ENCODE measurements around the gene NKAIN2.

NKAIN2 gene

GRCh38 chr6:124355146-124355545 lies 551.5 kb downstream of the NKAIN2 start:
- Histone ChIP-seq H3K9me3 (no peaks in the 10 kb centered on the region), H3K27ac (no peak overlapping the region), H3K4me1 (ENCODE audit: control insufficient read depth in 1 of 2, insufficient read depth in 1 of 2, low read depth in 1 of 2, low read length in 1 of 2) (no peaks in the 10 kb centered on the region), H3K4me3 (ENCODE audit: low read depth in 1 of 2, low read length in 1 of 2) (no peak overlapping the region), H3K27me3 (no peaks in the 10 kb centered on the region), H3K36me3 (no peaks in the 10 kb centered on the region)
- TF ChIP-seq CTCF (IDR thresholded peaks at IDR 0.05): no peak

- no peaks in the 10 kb centered on the region for H3K27me3 ChIP-seq
- no peaks in the 10 kb centered on the region for H3K4me1 ChIP-seq (ENCODE audit: control insufficient read depth in 1 of 2, insufficient read depth in 1 of 2, low read depth in 1 of 2, low read length in 1 of 2)
- no peak overlapping the region for H3K4me3 ChIP-seq (ENCODE audit: low read depth in 1 of 2, low read length in 1 of 2)
- H3K27ac ChIP-seq: no peak overlapping the region
- H3K9me3 ChIP-seq: no peaks in the 10 kb centered on the region
- H3K36me3 ChIP-seq: no peaks in the 10 kb centered on the region
- no peak for TF ChIP-seq CTCF (IDR thresholded peaks at IDR 0.05)
Observed at GRCh38 chr6:124356276-124356810, 552.7 kb downstream of the NKAIN2 start.

- no peak overlapping the region for H3K4me3 ChIP-seq (ENCODE audit: low read depth in 1 of 2, low read length in 1 of 2)
- TF ChIP-seq CTCF (IDR thresholded peaks at IDR 0.05): no peak
Observed at GRCh38 chr6:124356811-124357210, 553.1 kb downstream of the NKAIN2 start.

GRCh38 chr6:124368131-124368530 lies 564.5 kb downstream of the NKAIN2 start:
- H3K4me1 ChIP-seq (ENCODE audit: control insufficient read depth in 1 of 2, insufficient read depth in 1 of 2, low read depth in 1 of 2, low read length in 1 of 2): no peaks in the 10 kb centered on the region
- no peak overlapping the region for H3K27ac ChIP-seq
- no peaks in the 10 kb centered on the region for H3K27me3 ChIP-seq
- no peaks in the 10 kb centered on the region for H3K9me3 ChIP-seq
- TF ChIP-seq CTCF (IDR thresholded peaks at IDR 0.05): no peak
- no peaks in the 10 kb centered on the region for H3K36me3 ChIP-seq
- H3K4me3 ChIP-seq (ENCODE audit: low read depth in 1 of 2, low read length in 1 of 2): no peak overlapping the region

More at GRCh38 chr6:124356811-124357210, 553.1 kb downstream of the NKAIN2 start:
- no peaks in the 10 kb centered on the region for H3K9me3 ChIP-seq
- H3K36me3 ChIP-seq: no peaks in the 10 kb centered on the region
- H3K27me3 ChIP-seq: no peaks in the 10 kb centered on the region
- no peaks in the 10 kb centered on the region for H3K4me1 ChIP-seq (ENCODE audit: control insufficient read depth in 1 of 2, insufficient read depth in 1 of 2, low read depth in 1 of 2, low read length in 1 of 2)
- H3K27ac ChIP-seq: no peak overlapping the region

- Histone ChIP-seq H3K27ac (no peak overlapping the region), H3K4me3 (ENCODE audit: low read depth in 1 of 2, low read length in 1 of 2) (no peak overlapping the region), H3K27me3 (no peaks in the 10 kb centered on the region), H3K4me1 (ENCODE audit: control insufficient read depth in 1 of 2, insufficient read depth in 1 of 2, low read depth in 1 of 2, low read length in 1 of 2) (no peaks in the 10 kb centered on the region), H3K9me3 (no peaks in the 10 kb centered on the region), H3K36me3 (no peaks in the 10 kb centered on the region)
- TF ChIP-seq CTCF (IDR thresholded peaks at IDR 0.05): no peak
Observed at GRCh38 chr6:124371974-124372475, 568.4 kb downstream of the NKAIN2 start.
